PC-9 (cell line): ENCODE results near the gene ANKRD63.

Source experiments
- CTCF ChIP-seq: fragments of 200-600 bp; sonication (generic); conservative IDR thresholded peaks from 2 replicates; pipeline ENCODE4 v1.6.1; 2017; ENCODE audit warnings: mixed run types, antibody characterized with exemption, mild to moderate bottlenecking, moderate library complexity
- EZH2 ChIP-seq: fragments of 200-600 bp; sonication (generic); IDR thresholded peaks from 2 replicates; pipeline ENCODE4 v1.8.0; 2017; ENCODE audit warnings: antibody characterized with exemption, low read depth

GRCh38 chr15:40255033-40255432, 27.8 kb downstream of the ANKRD63 start:
- TF ChIP-seq CTCF = no peak
- no peak for TF ChIP-seq EZH2
